K562 (cell line): ENCODE results near the gene TXNIP. TPM values are rescaled to one million over a fixed set of nuclear protein-coding genes. Genes with fewer than 3 reads are reported as not detected.

Experiments
- ARHGAP35 ChIP-seq: fragments of 450-650 bp; IDR thresholded peaks from 2 replicates; pipeline ENCODE4 v1.6.1; 2018; ENCODE audit not compliant: partially characterized antibody
- CBX5 ChIP-seq: IDR thresholded peaks from 2 replicates; pipeline ENCODE4 v1.6.1; 2014; ENCODE audit warnings: low read depth, borderline replicate concordance
- CHCHD3 ChIP-seq: fragments of 250-450 bp; sonication (Bioruptor Pico); IDR thresholded peaks from 2 replicates; pipeline ENCODE4 v2.1.2; 2022; ENCODE audit warnings: mild to moderate bottlenecking
- CLOCK ChIP-seq: fragments of 250-450 bp; sonication (Bioruptor Pico); IDR thresholded peaks from 2 replicates; pipeline ENCODE4 v1.4.0; 2020; ENCODE audit warnings: mild to moderate bottlenecking, moderate library complexity, borderline replicate concordance
- EHMT2 ChIP-seq: fragments of 450-650 bp; IDR thresholded peaks from 2 replicates; pipeline ENCODE4 v1.6.1; 2018; ENCODE audit warnings: antibody characterized with exemption
- HNRNPUL1 ChIP-seq: fragments of 200-400 bp; formaldehyde crosslinking; IDR thresholded peaks from 2 replicates; pipeline ENCODE4 v1.6.1; 2017; ENCODE audit warnings: low read length
- MIER1 ChIP-seq: fragments of 450-650 bp; IDR thresholded peaks from 2 replicates; pipeline ENCODE4 v1.6.1; 2016; ENCODE audit warnings: antibody characterized with exemption, mild to moderate bottlenecking, low read depth
- PKNOX1 ChIP-seq: fragments of 450-650 bp; IDR thresholded peaks from 2 replicates; pipeline ENCODE4 v1.6.1; 2016
- TAF9B ChIP-seq: fragments of 450-650 bp; IDR thresholded peaks from 2 replicates; pipeline ENCODE4 v1.6.1; 2018; ENCODE audit warnings: mild to moderate bottlenecking; ENCODE audit not compliant: partially characterized antibody
- THRAP3 ChIP-seq: fragments of 450-650 bp; IDR thresholded peaks from 2 replicates; pipeline ENCODE4 v1.6.1; 2016; ENCODE audit warnings: mild to moderate bottlenecking, inconsistent platforms, borderline replicate concordance
- THRB ChIP-seq: fragments of 450-650 bp; formaldehyde crosslinking; conservative IDR thresholded peaks from 2 replicates; pipeline ENCODE4 v1.4.0; 2022; ENCODE audit warnings: mild to moderate bottlenecking, missing genetic modification characterization
- TRIM28 ChIP-seq: fragments of 450-650 bp; IDR thresholded peaks from 2 replicates; pipeline ENCODE4 v1.6.1; 2017
- ZMIZ1 ChIP-seq, 2 experiments: fragments of 150-350 bp in 1 of 2; IDR thresholded peaks; 2 replicates each; pipeline ENCODE4 v1.6.1; 2012 to 2016; ENCODE audit warnings: low read depth in 2 of 2, low read length in 2 of 2, mild to moderate bottlenecking in 1 of 2, moderate library complexity in 1 of 2
- ZNF121 ChIP-seq: sonication (generic); formaldehyde crosslinking; conservative IDR thresholded peaks from 2 replicates; pipeline ENCODE4 v1.8.0; 2022; ENCODE audit warnings: missing genetic modification reagents
- ZNF274 ChIP-seq: IDR thresholded peaks from 2 replicates; pipeline ENCODE4 v1.6.1; 2011; ENCODE audit warnings: low read depth, mild to moderate bottlenecking, low read length, moderate library complexity, borderline replicate concordance
- ZNF282 ChIP-seq: sonication (generic); formaldehyde crosslinking; IDR thresholded peaks from 2 replicates; pipeline ENCODE4 v1.8.1; 2023; ENCODE audit warnings: missing genetic modification reagents
- ZNF316 ChIP-seq: fragments of 450-650 bp; IDR thresholded peaks from 2 replicates; pipeline ENCODE4 v1.6.1; 2016
- ZNF644 ChIP-seq: fragments of 200-800 bp; sonication (Bioruptor generic); IDR thresholded peaks from 2 replicates; pipeline ENCODE4 v1.6.1; 2016; ENCODE audit warnings: low read depth, missing genetic modification characterization, missing compliant biosample characterization
- ZNF699 ChIP-seq: fragments of 250-450 bp; sonication (Bioruptor Pico); IDR thresholded peaks from 2 replicates; pipeline ENCODE4 v1.8.0; 2021; ENCODE audit warnings: mild to moderate bottlenecking, moderate library complexity; ENCODE audit not compliant: insufficient replicate concordance
- ZNF740 ChIP-seq, 3 experiments: fragments of 200-800 bp in 1 of 3; sonication (Bioruptor generic) in 1 of 3; sonication (generic) in 1 of 3; formaldehyde crosslinking in 1 of 3; IDR thresholded peaks; 2 replicates each; pipeline versions ENCODE4 v1.6.1 to v1.8.0; 2016 to 2022; ENCODE audit warnings: mild to moderate bottlenecking in 2 of 3, missing compliant biosample characterization in 2 of 3, missing genetic modification characterization in 2 of 3, missing genetic modification reagents in 1 of 3
- polyA plus RNA-seq, 8 experiments: library from polyadenylated mRNA; depleted of rRNA in 4 of 8; stranded (reverse) in 5 of 8; unstranded in 3 of 8; fragments of >200 nt; fragmentation: Nextera tagmentation in 2 of 8; fragmentation: Illumina TruSeq in 1 of 8; extraction: Ambion mirVana in 2 of 8; extraction: Trizol in 1 of 8; gene quantifications; 2 replicates each; pipeline versions ENCODE4 v1.2.1 to v1.2.3, GENCODE V29; 2011 to 2014; ENCODE audit warnings: inconsistent platforms in 1 of 8, missing spikeins in 1 of 8
- total RNA-seq, 7 experiments: library from RNA; depleted of rRNA in 6 of 7; stranded (reverse); fragments of >200 nt in 6 of 7; fragmentation: Illumina TruSeq in 2 of 7; extraction: Trizol in 2 of 7; gene quantifications; 2 replicates each; pipeline versions ENCODE4 v1.2.1 to v1.2.3, GENCODE V29; 2011 to 2021; ENCODE audit warnings: low replicate concordance in 1 of 7

Gene TXNIP
- total and polyA plus RNA-seq, 9 of the 15 experiments (the other 6 are each of a cell fraction or from before 2014, with no cell fraction given) = 120 to 499 (median 257) TPM

- no peak for TF ChIP-seq ZNF274
- TF ChIP-seq ZNF699 (CRISPR knock-in tag) = no peak
- no peak for TF ChIP-seq CLOCK (CRISPR knock-in tag)
- peak; percentile 79 for TF ChIP-seq ARHGAP35
- TF ChIP-seq ZNF121 (CRISPR knock-in tag) = no peak
- TF ChIP-seq PKNOX1 = no peak
- no peak for TF ChIP-seq ZNF282 (CRISPR knock-in tag)
- TF ChIP-seq THRB (CRISPR knock-in tag) = no peak
- 0 out of 2 replicates have a peak, but pooled peaks have one; percentile 3 for TF ChIP-seq CHCHD3 (CRISPR knock-in tag)
- TF ChIP-seq CBX5 = no peak
- TF ChIP-seq THRAP3 = peak; percentile 98
- 0 out of 4 replicates have a peak, but pooled peaks of 1 of the 2 experiments have one; percentile 14 for TF ChIP-seq ZMIZ1 (IDR thresholded peaks at IDR 0.05; ENCODE audit: low read depth in 2 of 2, low read length in 2 of 2)
- no peak for TF ChIP-seq HNRNPUL1
- TF ChIP-seq ZNF740 (CRISPR knock-in tag; IDR thresholded peaks at IDR 0.05) = no peak
- TF ChIP-seq ZNF740 (tag; IDR thresholded peaks at IDR 0.05) = no peak
- no peak for TF ChIP-seq MIER1
- TF ChIP-seq TRIM28 = no peak
- no peak for TF ChIP-seq TAF9B
- TF ChIP-seq EHMT2 = no peak
- TF ChIP-seq ZNF316 = no peak
- TF ChIP-seq ZNF644 = no peak
These were observed 381 bp downstream of the TXNIP start (continued) for GRCh38 chr1:145995964-145996432.
